Transverse colon (tissue), 4 donors: ENCODE measurements around the gene G6PC2. TPM values are rescaled to one million over a fixed set of nuclear protein-coding genes. Genes with fewer than 3 reads are reported as not detected.

Experiments used
- DNase-seq: peaks from one replicate; pipeline ENCODE4 v3.0.0-alpha.2; 2019
- H3K27ac ChIP-seq, 4 donors: fragments of 200-600 bp; sonication (generic); 2 replicates each; pipeline ENCODE4 v1.5.1; 2016 to 2018; ENCODE audit warnings: inconsistent platforms in 4 of 4
- H3K27me3 ChIP-seq: fragments of 200-600 bp; sonication (generic); 2 replicates; pipeline ENCODE4 v1.5.1; 2017; ENCODE audit warnings: inconsistent platforms
- H3K36me3 ChIP-seq, 4 donors: fragments of 200-600 bp; sonication (generic); 2 replicates each; pipeline ENCODE4 v1.5.1; 2017 to 2019; ENCODE audit warnings: inconsistent platforms in 4 of 4
- H3K4me1 ChIP-seq, 4 donors: fragments of 200-600 bp; sonication (generic); 2 replicates each; pipeline ENCODE4 v1.5.1; 2017 to 2020; ENCODE audit warnings: inconsistent platforms in 4 of 4
- H3K4me3 ChIP-seq, 4 donors: fragments of 200-600 bp; sonication (generic); 1 replicate in 1 of 4; 2 replicates in 3 of 4; pipeline versions ENCODE4 v1.5.1 to v1.6.1; 2017 to 2019; ENCODE audit warnings: inconsistent platforms in 4 of 4
- H3K9me3 ChIP-seq, 2 donors: fragments of 200-600 bp; sonication (generic); 2 replicates each; pipeline ENCODE4 v1.5.1; 2017 to 2019; ENCODE audit warnings: inconsistent platforms in 2 of 2
- CTCF ChIP-seq, 5 experiments: fragments of 200-600 bp in 3 of 5; fragments of 450-650 bp in 2 of 5; sonication (generic) in 3 of 5; IDR thresholded peaks; 1 replicate in 2 of 5; 2 replicates in 3 of 5; pipeline ENCODE4 v1.5.1; 2016 to 2017; ENCODE audit warnings: antibody characterized with exemption in 5 of 5, inconsistent platforms in 3 of 5, mild to moderate bottlenecking in 2 of 5, moderate library complexity in 1 of 5
- EP300 ChIP-seq: sonication (generic); formaldehyde crosslinking; IDR thresholded peaks from one replicate; pipeline ENCODE4 v1.6.1; 2017; ENCODE audit warnings: antibody characterized with exemption, low read depth
- POLR2A ChIP-seq: fragments of 450-650 bp; IDR thresholded peaks from one replicate; pipeline ENCODE4 v1.6.1; 2016; ENCODE audit warnings: antibody characterized with exemption, mild to moderate bottlenecking, moderate library complexity
- POLR2AphosphoS5 ChIP-seq, 3 donors: sonication (generic); formaldehyde crosslinking; IDR thresholded peaks; one replicate each; pipeline ENCODE4 v1.6.1; 2016; ENCODE audit warnings: antibody characterized with exemption in 3 of 3
- WGBS, 2 donors: methylation state at CpG; one replicate each; pipeline ENCODE4 v1.1.5; 2018; ENCODE audit warnings: low coverage in 1 of 2; 5-methylcytosine and 5-hydroxymethylcytosine counted together
- in situ Hi-C, 4 donors: fragments of 200-750 bp; cut with MboI; loops; one replicate each; pipeline versions ENCODE4 v1.15.0 to v1.15.1; 2017; ENCODE audit warnings: low sequenced_read_pairs in 3 of 4, low pct_ligation_motif_present in 1 of 4, low pct_unique_long_range_greater_than_20kb in 1 of 4
- intact Hi-C: fragments of 100-400 bp; cut with DNase I; formaldehyde crosslinking; loops from one replicate; pipeline ENCODE4 v1.15.1; 2023; ENCODE audit warnings: low total_unique reads
- total RNA-seq, 4 donors: library from RNA; depleted of rRNA; stranded (reverse); fragments of >200 nt; gene quantifications; one replicate each; pipeline ENCODE4 v1.1.0, GENCODE V29; 2016

Gene G6PC2
- total RNA-seq, 4 donors from 2014 or later = 0.55 to 0.79 TPM; not detected in 2

GRCh38 chr2:168895771-168896170 lies 5.3 kb upstream of the G6PC2 start:
- Histone ChIP-seq H3K4me3 (no peak overlapping the region), H3K27me3 (no peaks in the 10 kb centered on the region), H3K4me1 (no peaks in the 10 kb centered on the region), H3K9me3 (no peaks in the 10 kb centered on the region), H3K27ac (no peak overlapping the region), H3K36me3 (no peaks in the 10 kb centered on the region)
- no peak for DNase-seq
- no peak for TF ChIP-seq CTCF (IDR thresholded peaks at IDR 0.05)
- TF ChIP-seq EP300 = no peak
- TF ChIP-seq POLR2A = no peak
- intact Hi-C loops = no loop called here
- in situ Hi-C loops = no loop called here

DNA sequence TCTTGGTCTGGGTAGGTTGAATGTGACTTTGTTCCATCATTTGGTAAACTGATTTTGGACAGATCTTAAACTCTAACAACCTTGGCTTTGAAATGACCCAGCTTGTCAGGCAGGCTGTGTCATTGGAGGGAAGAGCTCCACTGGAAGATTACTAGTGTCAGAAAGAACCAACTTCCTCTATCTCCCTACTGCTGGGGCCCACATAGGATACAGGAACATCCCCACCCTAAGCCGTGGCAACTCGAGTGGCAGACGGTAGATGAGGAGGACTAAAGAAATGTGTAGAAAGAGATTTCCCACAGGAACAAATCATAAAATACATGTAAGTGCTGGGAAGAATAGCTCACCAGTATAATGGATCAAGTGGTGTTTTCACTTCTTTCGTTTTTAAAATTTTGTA lies 4.3 kb upstream of the G6PC2 start:
- Histone ChIP-seq H3K4me1 (no peaks in the 10 kb centered on the region), H3K4me3 (no peak overlapping the region), H3K27me3 (no peaks in the 10 kb centered on the region), H3K36me3 (no peaks in the 10 kb centered on the region), H3K9me3 (no peaks in the 10 kb centered on the region), H3K27ac (no peak overlapping the region)
- intact Hi-C loops (no loop called here), in situ Hi-C loops (no loop called here)
- WGBS, 2 donors = 57 to 68% methylated on average over 4 of the region's 4 CpGs
- TF ChIP-seq CTCF (IDR thresholded peaks at IDR 0.05) = no peak
- TF ChIP-seq POLR2A = no peak
- no peak for TF ChIP-seq EP300
- no peak for TF ChIP-seq POLR2AphosphoS5 (IDR thresholded peaks at IDR 0.05)
- DNase-seq = no peak

- WGBS, 2 donors = 46 to 47% methylated on average over 1 of the region's 1 CpG
- Histone ChIP-seq H3K27me3 (no peaks in the 10 kb centered on the region), H3K36me3 (no peaks in the 10 kb centered on the region), H3K4me1 (no peaks in the 10 kb centered on the region), H3K4me3 (no peak overlapping the region), H3K9me3 (no peaks in the 10 kb centered on the region), H3K27ac (no peak overlapping the region)
- in situ Hi-C loops = no loop called here
- DNase-seq = no peak
- intact Hi-C loops = no loop called here
- TF ChIP-seq POLR2A = no peak
- TF ChIP-seq EP300 = no peak
- no peak for TF ChIP-seq CTCF (IDR thresholded peaks at IDR 0.05)
- no peak for TF ChIP-seq POLR2AphosphoS5 (IDR thresholded peaks at IDR 0.05)
Measured at GRCh38 chr2:168897449-168897848, 3.6 kb upstream of the G6PC2 start.

DNA sequence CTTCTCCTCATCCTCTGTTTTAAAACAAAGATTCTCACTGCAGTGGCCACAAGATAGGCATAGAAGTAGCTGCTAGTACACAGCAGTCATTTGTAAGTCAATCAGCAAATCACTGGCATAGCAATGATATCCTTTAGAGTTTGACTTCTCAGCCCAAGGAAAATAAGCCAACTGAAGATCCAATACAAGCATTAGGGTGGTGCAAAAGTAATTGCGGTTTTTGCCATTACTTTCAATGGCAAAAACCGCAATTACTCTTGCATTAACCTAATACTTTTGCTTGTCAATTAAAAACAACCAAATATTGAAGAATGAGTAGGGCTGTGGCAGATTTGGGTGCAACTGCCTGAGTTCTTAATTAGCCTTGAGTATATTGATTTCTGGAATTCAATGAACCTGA lies 2.8 kb downstream of the G6PC2 start:
- in situ Hi-C loops (loop anchor here in 3 of 4 donors (25.0 kb wide), 3 partner anchors 142 to 767 kb away; no protein-coding TSS in a partner anchor), intact Hi-C loops (no loop called here)
- no peak for TF ChIP-seq CTCF (IDR thresholded peaks at IDR 0.05)
- TF ChIP-seq POLR2A = no peak
- TF ChIP-seq POLR2AphosphoS5 (IDR thresholded peaks at IDR 0.05) = no peak
- TF ChIP-seq EP300 = no peak
- DNase-seq = no peak
- no peak overlapping the region for H3K4me3 ChIP-seq
- H3K36me3 ChIP-seq = no peaks in the 10 kb centered on the region
- no peak overlapping the region for H3K27ac ChIP-seq
- H3K9me3 ChIP-seq = no peaks in the 10 kb centered on the region
- no peaks in the 10 kb centered on the region for H3K4me1 ChIP-seq
- WGBS, 2 donors = 94 to 98% methylated on average over 2 of the region's 2 CpGs
- peaks cover 5% of the 10 kb centered on the region for H3K27me3 ChIP-seq
